Type B pancreatic cell (in vitro differentiated cells): ENCODE measurements around the gene NIPBL. TPM values are rescaled to one million over a fixed set of nuclear protein-coding genes. Genes with fewer than 3 reads are reported as not detected.
"Not testable (repeated sequence)": the region's sequence is repeated elsewhere in the genome, so short reads cannot be mapped to it uniquely, and the experiment has no call there.

Experiments used
- DNase-seq: peaks from one replicate; pipeline ENCODE4 v3.0.0; 2021; ENCODE audit warnings: mixed read lengths; ENCODE audit not compliant: unreplicated experiment; ENCODE audit errors: extremely low spot score
- H3K27ac Mint-ChIP-seq: 2 replicates; pipeline ENCODE4 v1.8.0; 2021; ENCODE audit warnings: mild to moderate bottlenecking, mixed read lengths
- H3K27me3 Mint-ChIP-seq: 2 replicates; pipeline ENCODE4 v1.8.0; 2021; ENCODE audit warnings: mixed read lengths
- H3K36me3 Mint-ChIP-seq: 2 replicates; pipeline ENCODE4 v1.8.0; 2021; ENCODE audit warnings: mixed read lengths
- H3K4me1 Mint-ChIP-seq: one replicate; pipeline ENCODE4 v1.8.0; 2021; ENCODE audit warnings: mixed read lengths; ENCODE audit not compliant: unreplicated experiment
- H3K4me3 Mint-ChIP-seq: 2 replicates; pipeline ENCODE4 v1.8.0; 2021; ENCODE audit warnings: mild to moderate bottlenecking, mixed read lengths
- H3K9me3 Mint-ChIP-seq: 2 replicates; pipeline ENCODE4 v1.8.0; 2021; ENCODE audit warnings: mixed read lengths
- CTCF ChIP-seq: fragments of 200-600 bp; sonication (generic); conservative IDR thresholded peaks from 2 replicates; pipeline ENCODE4 v1.5.0; 2021; ENCODE audit warnings: antibody characterized with exemption, mild to moderate bottlenecking
- total RNA-seq: library from RNA; stranded (reverse); gene quantifications from 2 replicates; pipeline ENCODE4 v1.2.1, GENCODE V29; 2021; ENCODE audit warnings: low replicate concordance

The NIPBL gene
- total RNA-seq, 1 donor from 2014 or later = 65.7 TPM

GRCh38 chr5:37071901-37072581 is 195.5 kb downstream of the NIPBL start:
- DNase-seq = no peak
- Mint-ChIP-seq H3K4me1 (no peaks in the 10 kb centered on the region), H3K4me3 (no peak overlapping the region), H3K9me3 (no peaks in the 10 kb centered on the region), H3K27ac (no peak overlapping the region), H3K36me3 (peaks cover 3% of the 10 kb centered on the region), H3K27me3 (no peaks in the 10 kb centered on the region)
- no peak for TF ChIP-seq CTCF

GRCh38 chr5:37075399-37075950 is 198.9 kb downstream of the NIPBL start:
- TF ChIP-seq CTCF = no peak
- DNase-seq = no peak
- Mint-ChIP-seq H3K36me3 (peaks cover 12% of the 10 kb centered on the region), H3K9me3 (no peaks in the 10 kb centered on the region), H3K4me1 (no peaks in the 10 kb centered on the region), H3K27me3 (no peaks in the 10 kb centered on the region), H3K4me3 (no peak overlapping the region), H3K27ac (no peak overlapping the region)

- no peak overlapping the region for H3K27ac Mint-ChIP-seq
- H3K4me3 Mint-ChIP-seq = no peak overlapping the region
- no peaks in the 10 kb centered on the region for H3K9me3 Mint-ChIP-seq
- peaks cover 13% of the 10 kb centered on the region for H3K36me3 Mint-ChIP-seq
- TF ChIP-seq CTCF = no peak
- H3K27me3 Mint-ChIP-seq = no peaks in the 10 kb centered on the region
- no peaks in the 10 kb centered on the region for H3K4me1 Mint-ChIP-seq
- DNase-seq = no peak
These were observed 200.6 kb downstream of the NIPBL start for GRCh38 chr5:37077146-37077545.

- H3K9me3 Mint-ChIP-seq = no peaks in the 10 kb centered on the region
- no peak overlapping the region for H3K27ac Mint-ChIP-seq
- no peak overlapping the region for H3K4me3 Mint-ChIP-seq
- DNase-seq = no peak
- peaks cover 29% of the 10 kb centered on the region for H3K36me3 Mint-ChIP-seq
- no peaks in the 10 kb centered on the region for H3K27me3 Mint-ChIP-seq
- no peaks in the 10 kb centered on the region for H3K4me1 Mint-ChIP-seq
- no peak for TF ChIP-seq CTCF
These were observed 204.1 kb downstream of the NIPBL start for GRCh38 chr5:37080697-37081096.

- not testable (repeated sequence) for H3K27me3 Mint-ChIP-seq, H3K4me3 Mint-ChIP-seq, H3K27ac Mint-ChIP-seq, H3K9me3 Mint-ChIP-seq, DNase-seq, H3K4me1 Mint-ChIP-seq
- H3K36me3 Mint-ChIP-seq = peaks cover 39% of the 10 kb centered on the region
These were observed 206.4 kb downstream of the NIPBL start for GRCh38 chr5:37082977-37083376.

- Mint-ChIP-seq H3K9me3 (peaks cover 13% of the 10 kb centered on the region), H3K4me1 (peaks cover 20% of the 10 kb centered on the region), H3K36me3 (peaks cover 30% of the 10 kb centered on the region)
- H3K27me3 Mint-ChIP-seq, DNase-seq, H3K4me3 Mint-ChIP-seq, H3K27ac Mint-ChIP-seq: not testable (repeated sequence)
These were observed 209.5 kb downstream of the NIPBL start for GRCh38 chr5:37086026-37086425.
